Measurements from ENCODE around the gene NEGR1.

DNA sequence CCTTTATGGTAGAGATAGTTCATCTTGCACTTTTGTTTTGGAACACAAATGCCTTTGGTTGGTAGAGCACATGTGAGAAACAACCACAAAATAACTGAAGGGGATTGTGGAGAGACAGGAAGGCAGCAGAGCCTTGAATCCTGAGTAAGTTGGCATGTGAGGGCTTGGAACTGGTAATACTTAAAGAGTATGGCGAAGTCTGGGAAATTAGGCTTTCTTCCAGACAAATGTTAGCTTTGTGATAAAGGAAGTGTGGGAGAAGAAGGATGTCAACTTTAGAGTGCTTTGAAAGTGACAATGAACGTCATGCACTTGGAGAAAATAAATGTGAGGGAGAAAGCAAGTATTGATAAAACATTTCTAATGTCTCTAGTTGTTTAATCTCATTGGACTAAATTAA, 725.2 kb downstream of the NEGR1 start:
- TF ChIP-seq EZH2phosphoT487 (IDR thresholded peaks at IDR 0.05; ENCODE audit: low read depth, severe bottlenecking, unreplicated experiment) = no peak
- TF ChIP-seq, protein P1, sequence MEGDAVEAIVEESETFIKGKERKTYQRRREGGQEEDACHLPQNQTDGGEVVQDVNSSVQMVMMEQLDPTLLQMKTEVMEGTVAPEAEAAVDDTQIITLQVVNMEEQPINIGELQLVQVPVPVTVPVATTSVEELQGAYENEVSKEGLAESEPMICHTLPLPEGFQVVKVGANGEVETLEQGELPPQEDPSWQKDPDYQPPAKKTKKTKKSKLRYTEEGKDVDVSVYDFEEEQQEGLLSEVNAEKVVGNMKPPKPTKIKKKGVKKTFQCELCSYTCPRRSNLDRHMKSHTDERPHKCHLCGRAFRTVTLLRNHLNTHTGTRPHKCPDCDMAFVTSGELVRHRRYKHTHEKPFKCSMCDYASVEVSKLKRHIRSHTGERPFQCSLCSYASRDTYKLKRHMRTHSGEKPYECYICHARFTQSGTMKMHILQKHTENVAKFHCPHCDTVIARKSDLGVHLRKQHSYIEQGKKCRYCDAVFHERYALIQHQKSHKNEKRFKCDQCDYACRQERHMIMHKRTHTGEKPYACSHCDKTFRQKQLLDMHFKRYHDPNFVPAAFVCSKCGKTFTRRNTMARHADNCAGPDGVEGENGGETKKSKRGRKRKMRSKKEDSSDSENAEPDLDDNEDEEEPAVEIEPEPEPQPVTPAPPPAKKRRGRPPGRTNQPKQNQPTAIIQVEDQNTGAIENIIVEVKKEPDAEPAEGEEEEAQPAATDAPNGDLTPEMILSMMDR (IDR thresholded peaks at IDR 0.05; ENCODE audit: poor library complexity) = no peak

Measured in hepatocyte (in vitro differentiated cells).